ENCODE measurements around the gene GRHL3.

The GRHL3 gene

GRCh38 chr1:24321697-24322469, 2.7 kb downstream of the GRHL3 start:
- Histone ChIP-seq H3K4me1 (ENCODE audit: control insufficient read depth in 2 of 2, insufficient read depth in 1 of 2, low read depth in 1 of 2, low read length in 2 of 2) (peaks cover 0 to 8% of the 10 kb centered on the region in 2 donors), H3K27me3 (ENCODE audit: control insufficient read depth in 3 of 3, insufficient read depth in 3 of 3, low read depth in 1 of 3, low read length in 3 of 3) (peaks cover 2 to 93% (median 42%) of the 10 kb centered on the region in 3 experiments), H3K27ac (replicated peaks; ENCODE audit: low read length) (no peak overlapping the region), H2BK15ac (ENCODE audit: low read length) (peak overlapping the region; percentile 41), H2AK5ac (ENCODE audit: low read depth, low read length) (no peak overlapping the region), H3K9me3 (replicated peaks in 1 of 2; ENCODE audit: control insufficient read depth in 2 of 2, insufficient read depth in 1 of 2, low read depth in 1 of 2, low read length in 2 of 2) (no peaks in the 10 kb centered on the region), H2BK5ac (ENCODE audit: low read length) (peak overlapping the region; percentile 50), H3K4me3 (ENCODE audit: low read length in 2 of 2) (peak overlapping the region in 1 of 2 donors; percentile 75), H3K79me1 (ENCODE audit: low read depth, low read length) (no peaks in the 10 kb centered on the region), H3K23ac (ENCODE audit: low read depth, low read length, poor library complexity) (peak overlapping the region; percentile 77), H2BK120ac (ENCODE audit: low read depth, low read length) (peak overlapping the region; percentile 56), H3K9ac (ENCODE audit: low read depth, low read length, poor library complexity) (peak overlapping the region; percentile 86), H3K4ac (ENCODE audit: low read length) (no peak overlapping the region), H4K91ac (ENCODE audit: low read depth, low read length, poor library complexity) (no peak overlapping the region), H3K36me3 (replicated peaks in 1 of 2; ENCODE audit: control insufficient read depth in 2 of 2, insufficient read depth in 2 of 2, low read length in 2 of 2) (no peaks in the 10 kb centered on the region), H3K4me2 (ENCODE audit: insufficient read depth, low read length, poor library complexity, severe bottlenecking) (peak overlapping the region; percentile 87), H2BK12ac (ENCODE audit: low read length) (peak overlapping the region; percentile 95), H3K14ac (ENCODE audit: low read length) (no peak overlapping the region), H2AFZ (ENCODE audit: low read length) (peak overlapping the region; percentile 79), H4K8ac (ENCODE audit: low read depth, low read length) (no peak overlapping the region), H3K18ac (ENCODE audit: low read length) (peak overlapping the region; percentile 92)
- no peak for DNase-seq (ENCODE audit: low spot score)
- WGBS, 2 donors (ENCODE audit: extremely low coverage in 2 of 2, insufficient read length in 2 of 2, insufficient replicate concordance in 1 of 2) = no CpG with 5 or more reads among the region's 72 CpGs

DNA sequence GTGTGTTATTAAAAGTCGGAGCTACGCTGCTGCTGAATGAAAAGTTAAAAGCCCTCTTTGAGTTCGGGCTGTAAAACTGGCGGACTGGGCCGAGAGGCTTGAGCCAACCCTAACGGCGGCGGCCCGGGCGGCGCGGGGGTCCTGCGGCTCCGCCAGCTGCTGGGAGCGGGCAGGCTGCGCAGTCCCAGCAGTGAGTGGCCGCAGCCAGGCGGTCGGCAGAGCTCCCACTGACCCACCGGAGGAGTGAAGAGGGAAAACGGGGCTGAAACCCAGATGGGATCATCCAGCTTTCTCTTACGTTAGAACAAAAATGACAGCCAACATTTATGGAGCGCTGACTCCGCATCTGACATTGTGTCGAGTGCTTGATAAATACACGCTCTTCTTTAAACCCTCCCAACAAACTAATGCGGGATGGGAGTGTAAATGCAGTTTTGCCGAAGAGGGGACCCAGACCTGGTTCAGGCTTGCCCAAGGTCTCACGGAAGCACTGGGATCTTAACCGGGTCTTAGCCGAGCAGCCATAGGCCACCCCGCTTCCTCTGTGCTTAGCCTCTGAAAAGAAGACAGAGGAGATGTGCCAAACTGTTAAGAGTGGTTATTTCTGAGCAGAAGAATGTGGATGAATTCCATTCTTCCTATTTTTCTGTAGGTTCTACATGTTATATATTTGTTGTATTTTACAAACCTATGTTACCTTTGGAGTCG, 3.5 kb downstream of the GRHL3 start:
- DNase-seq (ENCODE audit: low spot score) = peak; percentile 52
- Histone ChIP-seq H2BK5ac (ENCODE audit: low read length) (no peak overlapping the region), H3K27me3 (ENCODE audit: control insufficient read depth in 3 of 3, insufficient read depth in 3 of 3, low read depth in 1 of 3, low read length in 3 of 3) (peaks cover 2 to 85% (median 42%) of the 10 kb centered on the region in 3 experiments)

DNA sequence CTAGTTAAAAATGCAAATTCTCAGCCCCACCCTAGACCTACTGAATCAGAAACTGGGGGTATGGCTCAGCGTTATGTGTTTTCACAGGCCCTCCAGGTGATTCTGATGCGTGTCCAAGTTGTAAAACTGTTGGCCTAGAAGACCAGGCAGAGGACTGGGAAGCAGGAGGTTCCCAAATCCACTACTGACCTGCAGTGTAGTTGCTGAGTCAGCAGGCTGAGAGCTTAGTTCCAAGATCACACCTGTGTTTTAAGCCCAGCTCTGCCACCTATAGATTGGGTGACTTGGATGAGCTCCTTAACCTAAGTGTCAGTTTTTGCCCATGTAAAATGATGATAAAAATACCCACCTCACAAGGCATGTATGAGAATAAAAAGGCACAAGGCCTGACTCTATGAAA, 4.1 kb downstream of the GRHL3 start:
- H3K9ac ChIP-seq (ENCODE audit: low read depth, low read length, poor library complexity) = no peak overlapping the region
- H3K18ac ChIP-seq (ENCODE audit: low read length) = no peak overlapping the region
- H3K79me1 ChIP-seq (ENCODE audit: low read depth, low read length) = no peaks in the 10 kb centered on the region
- no peak overlapping the region for H2AFZ ChIP-seq (ENCODE audit: low read length)
- no peak overlapping the region for H3K27ac ChIP-seq (replicated peaks; ENCODE audit: low read length)
- DNase-seq (ENCODE audit: low spot score) = no peak
- H3K4ac ChIP-seq (ENCODE audit: low read length) = no peak overlapping the region
- H3K36me3 ChIP-seq (replicated peaks in 1 of 2; ENCODE audit: control insufficient read depth in 2 of 2, insufficient read depth in 2 of 2, low read length in 2 of 2) = no peaks in the 10 kb centered on the region
- H3K9me3 ChIP-seq (replicated peaks in 1 of 2; ENCODE audit: control insufficient read depth in 2 of 2, insufficient read depth in 1 of 2, low read depth in 1 of 2, low read length in 2 of 2) = no peaks in the 10 kb centered on the region
- H3K14ac ChIP-seq (ENCODE audit: low read length) = no peak overlapping the region
- no peak overlapping the region for H3K4me3 ChIP-seq (ENCODE audit: low read length in 2 of 2)
- peaks cover 0 to 8% of the 10 kb centered on the region in 2 donors for H3K4me1 ChIP-seq (ENCODE audit: control insufficient read depth in 2 of 2, insufficient read depth in 1 of 2, low read depth in 1 of 2, low read length in 2 of 2)
- H3K4me2 ChIP-seq (ENCODE audit: insufficient read depth, low read length, poor library complexity, severe bottlenecking) = no peak overlapping the region
- no peak overlapping the region for H2BK5ac ChIP-seq (ENCODE audit: low read length)
- H3K27me3 ChIP-seq (ENCODE audit: control insufficient read depth in 3 of 3, insufficient read depth in 3 of 3, low read depth in 1 of 3, low read length in 3 of 3) = peaks cover 2 to 82% (median 42%) of the 10 kb centered on the region in 3 experiments
- no peak overlapping the region for H4K91ac ChIP-seq (ENCODE audit: low read depth, low read length, poor library complexity)
- no peak overlapping the region for H2BK120ac ChIP-seq (ENCODE audit: low read depth, low read length)
- whole genome bisulfite sequencing, 2 donors (ENCODE audit: extremely low coverage in 2 of 2, insufficient read length in 2 of 2, insufficient replicate concordance in 1 of 2) = no CpG with 5 or more reads among the region's 2 CpGs
- no peak overlapping the region for H4K8ac ChIP-seq (ENCODE audit: low read depth, low read length)
- H2BK15ac ChIP-seq (ENCODE audit: low read length) = no peak overlapping the region
- H3K23ac ChIP-seq (ENCODE audit: low read depth, low read length, poor library complexity) = no peak overlapping the region
- H2BK12ac ChIP-seq (ENCODE audit: low read length) = no peak overlapping the region
- H2AK5ac ChIP-seq (ENCODE audit: low read depth, low read length) = no peak overlapping the region

More for the DNA sequence above, 3.5 kb downstream of the GRHL3 start:
- no peak overlapping the region for H3K27ac ChIP-seq (replicated peaks; ENCODE audit: low read length)
- H3K4me2 ChIP-seq (ENCODE audit: insufficient read depth, low read length, poor library complexity, severe bottlenecking) = peak overlapping the region; percentile 87
- peaks cover 0 to 8% of the 10 kb centered on the region in 2 donors for H3K4me1 ChIP-seq (ENCODE audit: control insufficient read depth in 2 of 2, insufficient read depth in 1 of 2, low read depth in 1 of 2, low read length in 2 of 2)
- peak overlapping the region in 1 of 2 donors; percentile 75 for H3K4me3 ChIP-seq (ENCODE audit: low read length in 2 of 2)
- no peaks in the 10 kb centered on the region for H3K36me3 ChIP-seq (replicated peaks in 1 of 2; ENCODE audit: control insufficient read depth in 2 of 2, insufficient read depth in 2 of 2, low read length in 2 of 2)
- H3K4ac ChIP-seq (ENCODE audit: low read length) = no peak overlapping the region
- no peak overlapping the region for H3K18ac ChIP-seq (ENCODE audit: low read length)
- H2AFZ ChIP-seq (ENCODE audit: low read length) = peak overlapping the region; percentile 79
- no peaks in the 10 kb centered on the region for H3K79me1 ChIP-seq (ENCODE audit: low read depth, low read length)
- peak overlapping the region; percentile 19 for H2BK15ac ChIP-seq (ENCODE audit: low read length)
- no peak overlapping the region for H2BK120ac ChIP-seq (ENCODE audit: low read depth, low read length)
- no peak overlapping the region for H4K8ac ChIP-seq (ENCODE audit: low read depth, low read length)
- no peak overlapping the region for H2AK5ac ChIP-seq (ENCODE audit: low read depth, low read length)
- H3K9me3 ChIP-seq (replicated peaks in 1 of 2; ENCODE audit: control insufficient read depth in 2 of 2, insufficient read depth in 1 of 2, low read depth in 1 of 2, low read length in 2 of 2) = no peaks in the 10 kb centered on the region
- no peak overlapping the region for H3K23ac ChIP-seq (ENCODE audit: low read depth, low read length, poor library complexity)
- H3K14ac ChIP-seq (ENCODE audit: low read length) = no peak overlapping the region
- no peak overlapping the region for H4K91ac ChIP-seq (ENCODE audit: low read depth, low read length, poor library complexity)
- WGBS, 2 donors (ENCODE audit: extremely low coverage in 2 of 2, insufficient read length in 2 of 2, insufficient replicate concordance in 1 of 2) = no CpG with 5 or more reads among the region's 33 CpGs
- H3K9ac ChIP-seq (ENCODE audit: low read depth, low read length, poor library complexity) = no peak overlapping the region
- no peak overlapping the region for H2BK12ac ChIP-seq (ENCODE audit: low read length)

- no peak overlapping the region for H3K9ac ChIP-seq (ENCODE audit: low read depth, low read length, poor library complexity)
- H3K14ac ChIP-seq (ENCODE audit: low read length) = no peak overlapping the region
- peaks cover 0 to 3% of the 10 kb centered on the region in 2 donors for H3K4me1 ChIP-seq (ENCODE audit: control insufficient read depth in 2 of 2, insufficient read depth in 1 of 2, low read depth in 1 of 2, low read length in 2 of 2)
- no CpG with 5 or more reads among the region's 6 CpGs for WGBS, 2 donors (ENCODE audit: extremely low coverage in 2 of 2, insufficient read length in 2 of 2, insufficient replicate concordance in 1 of 2)
- H3K23ac ChIP-seq (ENCODE audit: low read depth, low read length, poor library complexity) = no peak overlapping the region
- no peak overlapping the region for H3K27ac ChIP-seq (replicated peaks; ENCODE audit: low read length)
- H3K36me3 ChIP-seq (replicated peaks in 1 of 2; ENCODE audit: control insufficient read depth in 2 of 2, insufficient read depth in 2 of 2, low read length in 2 of 2) = no peaks in the 10 kb centered on the region
- no peak overlapping the region for H2AK5ac ChIP-seq (ENCODE audit: low read depth, low read length)
- H3K18ac ChIP-seq (ENCODE audit: low read length) = no peak overlapping the region
- no peak overlapping the region for H2BK15ac ChIP-seq (ENCODE audit: low read length)
- H4K8ac ChIP-seq (ENCODE audit: low read depth, low read length) = no peak overlapping the region
- no peak overlapping the region for H3K4ac ChIP-seq (ENCODE audit: low read length)
- no peak overlapping the region for H2BK120ac ChIP-seq (ENCODE audit: low read depth, low read length)
- peaks cover 2 to 73% (median 34%) of the 10 kb centered on the region in 3 experiments for H3K27me3 ChIP-seq (ENCODE audit: control insufficient read depth in 3 of 3, insufficient read depth in 3 of 3, low read depth in 1 of 3, low read length in 3 of 3)
- DNase-seq (ENCODE audit: low spot score) = no peak
- no peak overlapping the region for H2AFZ ChIP-seq (ENCODE audit: low read length)
- no peaks in the 10 kb centered on the region for H3K9me3 ChIP-seq (replicated peaks in 1 of 2; ENCODE audit: control insufficient read depth in 2 of 2, insufficient read depth in 1 of 2, low read depth in 1 of 2, low read length in 2 of 2)
- no peaks in the 10 kb centered on the region for H3K79me1 ChIP-seq (ENCODE audit: low read depth, low read length)
- no peak overlapping the region for H2BK5ac ChIP-seq (ENCODE audit: low read length)
- no peak overlapping the region for H4K91ac ChIP-seq (ENCODE audit: low read depth, low read length, poor library complexity)
- no peak overlapping the region for H2BK12ac ChIP-seq (ENCODE audit: low read length)
- no peak overlapping the region for H3K4me2 ChIP-seq (ENCODE audit: insufficient read depth, low read length, poor library complexity, severe bottlenecking)
- H3K4me3 ChIP-seq (ENCODE audit: low read length in 2 of 2) = no peak overlapping the region
Observed at GRCh38 chr1:24324903-24325302, 5.7 kb downstream of the GRHL3 start.

Measured in neuronal stem cell (in vitro differentiated cells).